ENCODE results near the gene ANKRD11. TPM values are rescaled to one million over a fixed set of nuclear protein-coding genes. Genes with fewer than 3 reads are reported as not detected.

Gene ANKRD11
- total RNA-seq, 1 donor from 2014 or later = 178 TPM

DNA sequence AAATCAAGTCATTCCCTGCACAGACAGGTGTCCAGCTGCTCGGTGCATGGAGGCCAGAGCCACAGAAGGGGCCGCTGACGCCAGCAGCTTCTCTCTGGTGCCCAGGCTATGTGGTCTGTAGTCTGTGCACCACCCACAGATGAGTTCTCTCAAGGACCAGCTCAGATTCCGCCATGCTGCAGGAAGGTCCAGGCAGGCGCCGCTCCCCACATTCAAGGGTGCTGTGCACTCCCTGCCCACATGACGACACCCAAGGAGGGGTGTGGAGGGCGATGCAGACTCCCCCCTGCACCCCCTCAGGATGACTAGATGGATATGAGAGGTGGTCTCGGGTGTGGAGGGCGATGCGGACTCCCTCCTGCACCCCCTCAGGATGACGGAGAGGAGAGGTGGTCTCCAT, 119.0 kb downstream of the ANKRD11 start:
- peaks cover 24% of the 10 kb centered on the region for H3K4me1 Mint-ChIP-seq (ENCODE audit: low read depth)
- no peak for DNase-seq (ENCODE audit: low spot score, unreplicated experiment)
- H3K36me3 Mint-ChIP-seq (ENCODE audit: insufficient read depth) = no peaks in the 10 kb centered on the region
- no peak overlapping the region for H3K27ac Mint-ChIP-seq
- no peaks in the 10 kb centered on the region for H3K27me3 Mint-ChIP-seq
- no peak overlapping the region for H3K4me3 Mint-ChIP-seq (ENCODE audit: low read depth)
- H3K9me3 Mint-ChIP-seq (ENCODE audit: low read depth) = no peaks in the 10 kb centered on the region
- TF ChIP-seq, protein P1, sequence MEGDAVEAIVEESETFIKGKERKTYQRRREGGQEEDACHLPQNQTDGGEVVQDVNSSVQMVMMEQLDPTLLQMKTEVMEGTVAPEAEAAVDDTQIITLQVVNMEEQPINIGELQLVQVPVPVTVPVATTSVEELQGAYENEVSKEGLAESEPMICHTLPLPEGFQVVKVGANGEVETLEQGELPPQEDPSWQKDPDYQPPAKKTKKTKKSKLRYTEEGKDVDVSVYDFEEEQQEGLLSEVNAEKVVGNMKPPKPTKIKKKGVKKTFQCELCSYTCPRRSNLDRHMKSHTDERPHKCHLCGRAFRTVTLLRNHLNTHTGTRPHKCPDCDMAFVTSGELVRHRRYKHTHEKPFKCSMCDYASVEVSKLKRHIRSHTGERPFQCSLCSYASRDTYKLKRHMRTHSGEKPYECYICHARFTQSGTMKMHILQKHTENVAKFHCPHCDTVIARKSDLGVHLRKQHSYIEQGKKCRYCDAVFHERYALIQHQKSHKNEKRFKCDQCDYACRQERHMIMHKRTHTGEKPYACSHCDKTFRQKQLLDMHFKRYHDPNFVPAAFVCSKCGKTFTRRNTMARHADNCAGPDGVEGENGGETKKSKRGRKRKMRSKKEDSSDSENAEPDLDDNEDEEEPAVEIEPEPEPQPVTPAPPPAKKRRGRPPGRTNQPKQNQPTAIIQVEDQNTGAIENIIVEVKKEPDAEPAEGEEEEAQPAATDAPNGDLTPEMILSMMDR (IDR thresholded peaks at IDR 0.05; ENCODE audit: unreplicated experiment) = no peak

DNA sequence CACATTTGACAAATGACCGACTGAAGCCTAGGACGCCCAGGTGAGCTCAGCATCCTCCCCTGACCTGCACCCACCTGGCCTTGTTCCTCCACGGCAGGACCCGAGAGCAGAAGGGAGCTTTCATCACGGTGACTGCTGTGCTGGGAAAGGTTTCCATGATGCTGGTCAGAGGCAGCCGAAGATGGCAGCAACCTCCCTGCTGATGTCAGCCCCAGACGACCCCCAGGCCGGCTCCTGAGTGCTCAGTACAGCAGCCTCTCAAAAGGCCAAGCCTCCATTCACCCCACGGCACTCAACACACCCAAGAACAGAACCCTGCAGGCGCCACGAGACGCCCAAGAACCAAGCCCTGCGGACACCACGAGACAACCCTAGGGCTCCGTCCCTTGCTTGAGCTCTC, 119.8 kb downstream of the ANKRD11 start:
- Mint-ChIP-seq H3K4me1 (ENCODE audit: low read depth) (peaks cover 21% of the 10 kb centered on the region), H3K27me3 (no peaks in the 10 kb centered on the region), H3K27ac (no peak overlapping the region), H3K36me3 (ENCODE audit: insufficient read depth) (no peaks in the 10 kb centered on the region), H3K4me3 (ENCODE audit: low read depth) (no peak overlapping the region), H3K9me3 (ENCODE audit: low read depth) (no peaks in the 10 kb centered on the region)
- TF ChIP-seq, protein P1 (IDR thresholded peaks at IDR 0.05; ENCODE audit: unreplicated experiment) = no peak
- DNase-seq (ENCODE audit: low spot score, unreplicated experiment) = no peak

DNA sequence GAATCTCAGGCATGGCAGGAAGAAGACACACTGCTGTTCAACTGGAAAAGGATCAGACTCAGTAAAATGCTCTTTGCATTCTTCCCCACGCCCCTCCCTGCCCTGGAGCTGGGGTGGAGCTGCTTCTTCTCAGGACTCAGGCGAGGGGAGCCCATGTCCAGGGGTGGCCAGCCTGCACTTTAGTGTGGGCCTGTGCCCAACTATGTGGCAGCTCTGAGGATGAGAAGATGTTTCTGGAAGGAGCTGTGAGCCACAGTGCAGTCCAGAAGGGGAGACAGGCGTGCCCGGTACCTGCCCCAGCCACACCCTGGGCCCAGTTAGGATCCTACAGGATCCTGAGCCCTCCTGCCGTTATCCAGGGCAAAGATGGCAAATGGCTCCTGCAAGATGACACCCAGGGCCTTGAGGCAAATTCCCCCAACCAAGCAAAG, 120.3 kb downstream of the ANKRD11 start:
- H3K36me3 Mint-ChIP-seq (ENCODE audit: insufficient read depth) = no peaks in the 10 kb centered on the region
- no peak overlapping the region for H3K27ac Mint-ChIP-seq
- H3K4me1 Mint-ChIP-seq (ENCODE audit: low read depth) = peaks cover 22% of the 10 kb centered on the region
- TF ChIP-seq, protein P1 (IDR thresholded peaks at IDR 0.05; ENCODE audit: unreplicated experiment) = no peak
- H3K4me3 Mint-ChIP-seq (ENCODE audit: low read depth) = no peak overlapping the region
- H3K27me3 Mint-ChIP-seq = no peaks in the 10 kb centered on the region
- no peaks in the 10 kb centered on the region for H3K9me3 Mint-ChIP-seq (ENCODE audit: low read depth)
- DNase-seq (ENCODE audit: low spot score, unreplicated experiment) = no peak

DNA sequence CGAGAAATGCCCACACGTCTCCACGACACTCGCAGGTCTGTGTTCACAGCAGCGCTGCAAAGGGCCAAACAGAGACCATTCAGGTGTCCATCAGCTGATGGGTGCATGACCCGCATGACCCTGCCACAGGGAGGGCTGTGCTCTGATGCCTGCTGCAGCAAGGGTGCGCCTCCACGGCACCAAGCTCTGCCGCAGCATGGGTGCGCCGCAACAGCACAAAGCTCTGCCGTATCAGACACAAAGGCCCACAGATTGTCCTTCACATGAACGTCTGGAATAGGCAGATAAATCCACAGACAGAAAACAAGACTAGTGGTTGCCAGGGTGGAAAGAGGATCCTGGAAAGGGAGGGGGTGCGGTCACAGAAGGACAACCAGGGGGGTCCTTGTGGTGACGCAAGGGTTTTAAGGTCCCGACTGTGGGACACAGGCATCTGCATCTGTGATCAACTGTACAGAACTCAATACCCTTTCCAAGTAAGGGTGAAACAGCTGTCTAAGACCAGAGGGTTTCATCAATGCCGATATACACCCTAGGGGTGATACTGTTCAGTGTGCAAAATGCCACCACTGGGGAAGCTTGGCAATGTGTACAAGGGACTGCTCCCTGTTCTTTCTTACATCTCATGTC, 121.0 kb downstream of the ANKRD11 start:
- H3K9me3 Mint-ChIP-seq (ENCODE audit: low read depth) = no peaks in the 10 kb centered on the region
- no peaks in the 10 kb centered on the region for H3K36me3 Mint-ChIP-seq (ENCODE audit: insufficient read depth)
- DNase-seq (ENCODE audit: low spot score, unreplicated experiment) = no peak
- H3K4me1 Mint-ChIP-seq (ENCODE audit: low read depth) = peaks cover 26% of the 10 kb centered on the region
- no peaks in the 10 kb centered on the region for H3K27me3 Mint-ChIP-seq
- peak overlapping the region; percentile 59 for H3K27ac Mint-ChIP-seq
- TF ChIP-seq, protein P1 (IDR thresholded peaks at IDR 0.05; ENCODE audit: unreplicated experiment) = no peak
- no peak overlapping the region for H3K4me3 Mint-ChIP-seq (ENCODE audit: low read depth)

DNA sequence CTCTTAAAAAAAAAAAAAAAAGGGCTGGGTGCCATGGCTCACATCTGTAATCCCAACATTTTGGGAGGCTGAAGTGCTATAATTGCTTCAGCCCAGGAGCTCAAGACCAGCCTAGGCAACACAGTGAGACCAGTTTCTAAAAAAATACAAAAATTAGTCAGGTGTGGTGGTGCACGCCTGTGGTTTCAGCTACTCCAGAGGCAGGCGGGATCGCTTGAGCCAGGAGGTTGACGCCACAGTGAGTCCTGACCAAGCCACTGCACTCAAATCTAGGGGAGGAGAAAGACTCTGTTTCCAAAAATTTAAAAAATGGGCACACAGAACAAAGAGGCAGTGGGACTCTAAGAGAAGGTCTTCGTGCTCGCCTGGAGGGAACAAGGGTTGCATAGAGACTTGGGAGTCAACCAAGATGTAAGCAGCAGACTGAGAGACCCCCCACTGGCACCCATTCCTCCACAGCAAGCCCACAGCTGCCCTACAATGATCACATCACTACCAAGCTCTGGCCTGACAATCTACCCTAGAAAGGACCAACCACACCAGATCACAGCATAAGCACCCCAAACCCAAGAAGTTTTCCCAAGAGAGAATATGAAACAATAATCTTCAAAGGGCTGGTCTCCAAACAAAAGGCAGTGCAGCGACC, 121.6 kb downstream of the ANKRD11 start:
- H3K36me3 Mint-ChIP-seq (ENCODE audit: insufficient read depth) = no peaks in the 10 kb centered on the region
- no peak for DNase-seq (ENCODE audit: low spot score, unreplicated experiment)
- no peak overlapping the region for H3K4me3 Mint-ChIP-seq (ENCODE audit: low read depth)
- peaks cover 29% of the 10 kb centered on the region for H3K4me1 Mint-ChIP-seq (ENCODE audit: low read depth)
- peak overlapping the region; percentile 8 for H3K27ac Mint-ChIP-seq
- TF ChIP-seq, protein P1 (IDR thresholded peaks at IDR 0.05; ENCODE audit: unreplicated experiment) = no peak
- H3K9me3 Mint-ChIP-seq (ENCODE audit: low read depth) = no peaks in the 10 kb centered on the region
- no peaks in the 10 kb centered on the region for H3K27me3 Mint-ChIP-seq

Data from progenitor cell of endocrine pancreas (in vitro differentiated cells).